AG04450 (cell line): Measurements from ENCODE around the gene TGIF1. TPM values are rescaled to one million over a fixed set of nuclear protein-coding genes. Genes with fewer than 3 reads are reported as not detected.
"Not testable (repeated sequence)": the region's sequence is repeated elsewhere in the genome, so short reads cannot be mapped to it uniquely, and the experiment has no call there.

Experiments used
- CTCF ChIA-PET: fragments of 300-600, 350-600 bp; formaldehyde crosslinking; extraction: SDS; loops from one replicate; lab custom pipeline; 2022; ENCODE audit warnings: antibody characterized with exemption, inconsistent platforms; lab: Charles Lee
- POLR2A ChIA-PET: fragments of 350-600 bp; formaldehyde crosslinking; extraction: SDS; loops from one replicate; lab custom pipeline; 2021; ENCODE audit warnings: antibody characterized with exemption, inconsistent platforms; lab: Yijun Ruan, JAX
- DNase-seq: peaks from one replicate; pipeline ENCODE4 v3.0.0-alpha.2; 2011; ENCODE audit warnings: low read depth, low spot score
- H3K27ac ChIP-seq: one replicate; pipeline ENCODE4 v1.5.1; 2012; ENCODE audit warnings: low read depth, low read length, control low read depth
- H3K27me3 ChIP-seq: one replicate; pipeline ENCODE4 v1.6.0; 2012; ENCODE audit warnings: low read length; ENCODE audit not compliant: control insufficient read depth, insufficient read depth
- H3K4me3 ChIP-seq: 2 replicates; pipeline ENCODE4 v1.5.1; 2011; ENCODE audit warnings: mild to moderate bottlenecking, low read depth, low read length, control low read depth
- H3K9me3 ChIP-seq: 2 replicates; pipeline ENCODE4 v1.5.1; 2012; ENCODE audit warnings: low read length; ENCODE audit not compliant: control insufficient read depth, insufficient read depth
- polyA plus RNA-seq: library from polyadenylated mRNA; depleted of rRNA; stranded (reverse); fragments of >200 nt; gene quantifications from 2 replicates; pipeline ENCODE4 v1.2.3, GENCODE V29; 2011
- TF ChIP-seq, protein P1 (sequence below): IDR thresholded peaks from 2 replicates; pipeline ENCODE4 v1.5.1; 2011; ENCODE audit warnings: low read depth, low read length, control low read depth, inconsistent platforms

TGIF1 gene
- polyA plus RNA-seq, 1 experiment = 60.6 TPM

DNA sequence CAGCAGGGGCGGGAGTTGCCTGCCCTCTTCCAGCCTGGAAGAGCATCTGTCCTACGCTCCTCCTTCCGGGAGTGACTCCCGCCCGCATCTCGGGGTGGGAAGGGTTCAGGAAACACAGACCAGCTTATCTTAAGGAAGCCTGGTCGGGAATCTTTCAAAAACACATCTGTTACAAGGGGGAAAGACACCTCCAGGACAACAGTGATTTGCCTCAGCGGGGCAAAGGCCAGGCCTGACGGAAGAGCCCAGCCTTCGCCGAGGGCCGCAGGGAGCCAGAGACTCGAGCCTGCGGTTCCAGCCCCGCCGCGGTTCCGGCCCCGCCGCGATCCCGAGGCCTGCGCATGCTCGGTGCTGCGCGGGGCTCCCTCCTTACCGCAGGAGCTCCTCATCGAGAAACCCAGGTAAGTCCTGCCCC, 38.1 kb upstream of the TGIF1 start:
- TF ChIP-seq, protein P1, sequence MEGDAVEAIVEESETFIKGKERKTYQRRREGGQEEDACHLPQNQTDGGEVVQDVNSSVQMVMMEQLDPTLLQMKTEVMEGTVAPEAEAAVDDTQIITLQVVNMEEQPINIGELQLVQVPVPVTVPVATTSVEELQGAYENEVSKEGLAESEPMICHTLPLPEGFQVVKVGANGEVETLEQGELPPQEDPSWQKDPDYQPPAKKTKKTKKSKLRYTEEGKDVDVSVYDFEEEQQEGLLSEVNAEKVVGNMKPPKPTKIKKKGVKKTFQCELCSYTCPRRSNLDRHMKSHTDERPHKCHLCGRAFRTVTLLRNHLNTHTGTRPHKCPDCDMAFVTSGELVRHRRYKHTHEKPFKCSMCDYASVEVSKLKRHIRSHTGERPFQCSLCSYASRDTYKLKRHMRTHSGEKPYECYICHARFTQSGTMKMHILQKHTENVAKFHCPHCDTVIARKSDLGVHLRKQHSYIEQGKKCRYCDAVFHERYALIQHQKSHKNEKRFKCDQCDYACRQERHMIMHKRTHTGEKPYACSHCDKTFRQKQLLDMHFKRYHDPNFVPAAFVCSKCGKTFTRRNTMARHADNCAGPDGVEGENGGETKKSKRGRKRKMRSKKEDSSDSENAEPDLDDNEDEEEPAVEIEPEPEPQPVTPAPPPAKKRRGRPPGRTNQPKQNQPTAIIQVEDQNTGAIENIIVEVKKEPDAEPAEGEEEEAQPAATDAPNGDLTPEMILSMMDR = no peak
- ChIA-PET CTCF (interaction anchor here (0.6 kb wide), 2 partner anchors 23 to 26 kb away, joined by 3 to 4 read pairs; no protein-coding TSS in a partner anchor), POLR2A (no interaction called here)
- H3K4me3 ChIP-seq = peak overlapping the region; percentile 37
- no peaks in the 10 kb centered on the region for H3K9me3 ChIP-seq
- H3K27ac ChIP-seq = no peak overlapping the region
- peaks cover 2% of the 10 kb centered on the region for H3K27me3 ChIP-seq
- DNase-seq = no peak

DNA sequence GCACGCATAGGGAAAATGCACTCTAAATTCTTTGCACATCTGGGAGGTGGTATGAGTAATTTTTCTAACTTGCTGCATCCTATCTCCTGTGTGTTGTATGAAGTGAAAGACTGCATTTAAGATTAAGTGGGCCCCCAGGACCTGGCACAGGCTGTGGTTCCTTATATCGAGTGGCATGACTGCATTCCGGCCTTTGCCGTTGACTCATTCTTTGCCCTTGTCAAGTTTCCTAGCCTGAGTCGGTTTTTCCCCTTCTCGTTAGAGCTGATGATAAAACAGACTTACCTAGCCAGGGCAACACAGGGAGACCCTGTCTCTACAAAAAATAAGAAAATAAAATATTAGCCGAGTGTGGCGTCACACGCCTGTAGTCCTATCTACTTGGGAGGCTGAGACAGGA, 37.4 kb upstream of the TGIF1 start:
- H3K27ac ChIP-seq, H3K9me3 ChIP-seq, POLR2A ChIA-PET, H3K4me3 ChIP-seq, CTCF ChIA-PET, DNase-seq, H3K27me3 ChIP-seq: not testable (repeated sequence)

DNA sequence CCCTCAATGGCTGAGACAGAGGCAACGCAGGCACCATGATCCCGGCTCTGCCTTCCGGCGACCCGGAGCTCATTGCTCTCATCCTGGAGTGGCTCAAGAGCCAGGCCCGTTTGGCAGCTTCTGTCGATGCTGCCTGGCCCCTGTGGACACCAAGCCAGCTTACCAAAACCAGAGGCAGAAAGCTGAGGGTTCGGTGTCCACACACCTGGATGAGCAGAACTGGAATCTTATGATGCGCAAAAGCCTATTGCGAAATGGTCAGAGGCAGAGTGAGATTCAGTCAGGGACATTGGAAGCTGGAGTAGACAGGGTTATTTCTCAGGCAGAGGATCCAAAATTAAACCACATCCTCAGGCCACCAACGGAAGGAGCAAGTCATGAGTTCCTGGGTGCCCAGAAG, 34.9 kb upstream of the TGIF1 start:
- Histone ChIP-seq H3K27me3 (peaks cover 2% of the 10 kb centered on the region), H3K9me3 (no peaks in the 10 kb centered on the region), H3K27ac (no peak overlapping the region), H3K4me3 (no peak overlapping the region)
- DNase-seq = no peak
- TF ChIP-seq, protein P1 = no peak
- ChIA-PET CTCF (no interaction called here), POLR2A (interaction anchor here (0.6 kb wide), 1 partner anchor 155 kb away, joined by 5 read pairs; no protein-coding TSS in a partner anchor)

DNA sequence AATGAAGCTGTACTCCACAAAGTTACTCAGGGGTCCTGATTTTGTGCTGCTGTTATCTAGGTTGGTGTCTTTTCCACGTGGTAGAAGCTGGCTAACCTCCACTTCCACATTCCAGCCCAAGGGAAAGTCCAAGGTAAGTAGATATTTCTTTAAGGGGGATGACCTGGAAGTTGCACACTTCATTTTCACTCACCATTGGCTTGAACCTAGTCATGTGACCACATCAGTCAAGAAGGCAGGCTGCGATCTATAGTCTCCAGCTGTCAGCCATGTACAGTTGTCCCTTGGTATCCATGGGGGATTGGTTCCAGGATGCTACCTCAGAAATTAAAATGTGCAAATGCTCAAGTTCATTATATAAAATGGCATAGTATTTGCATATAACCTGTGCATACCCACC, 31.9 kb upstream of the TGIF1 start:
- TF ChIP-seq, protein P1 = no peak
- Histone ChIP-seq H3K27me3 (peaks cover 2% of the 10 kb centered on the region), H3K27ac (no peak overlapping the region), H3K9me3 (no peaks in the 10 kb centered on the region), H3K4me3 (no peak overlapping the region)
- ChIA-PET POLR2A (no interaction called here), CTCF (no interaction called here)
- DNase-seq = no peak

DNA sequence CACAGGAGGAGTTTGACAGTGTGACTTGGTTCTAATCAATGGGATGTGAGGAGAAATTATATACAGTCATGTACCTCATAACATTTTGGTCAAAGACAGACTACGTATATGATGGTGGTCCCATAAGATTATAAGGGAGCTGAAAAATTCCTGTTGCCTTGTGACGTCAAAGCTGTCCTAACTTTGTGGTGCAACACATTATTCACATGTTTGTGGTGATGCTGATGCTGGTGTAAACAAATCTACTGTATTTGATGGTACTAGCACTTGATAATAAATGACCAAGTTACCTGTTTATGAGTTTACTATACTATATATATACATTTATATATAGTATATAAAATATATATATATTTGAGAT, 29.1 kb upstream of the TGIF1 start:
- TF ChIP-seq, protein P1 = no peak
- Histone ChIP-seq H3K27me3 (no peaks in the 10 kb centered on the region), H3K27ac (no peak overlapping the region), H3K4me3 (no peak overlapping the region), H3K9me3 (no peaks in the 10 kb centered on the region)
- no peak for DNase-seq
- ChIA-PET POLR2A (no interaction called here), CTCF (no interaction called here)

DNA sequence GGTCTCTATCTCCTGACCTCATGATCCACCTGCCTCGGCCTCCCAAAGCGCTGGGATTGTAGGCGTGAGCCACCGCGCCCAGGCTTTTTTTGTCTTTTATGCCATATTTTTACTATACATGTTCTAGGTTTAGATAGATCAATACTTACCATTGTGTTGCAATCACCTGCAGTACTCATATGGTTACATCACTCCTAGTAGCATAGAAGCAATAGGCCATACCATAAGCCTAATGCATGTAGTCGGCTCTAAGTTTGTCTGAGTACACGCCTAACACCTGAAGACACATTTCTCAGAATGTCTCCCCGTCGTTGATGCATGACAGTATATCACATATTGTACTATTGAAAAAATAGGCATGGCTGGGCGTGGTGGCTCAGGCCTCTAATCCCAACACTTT, 27.1 kb upstream of the TGIF1 start:
- Histone ChIP-seq H3K27me3 (no peaks in the 10 kb centered on the region), H3K27ac (no peak overlapping the region), H3K9me3 (no peaks in the 10 kb centered on the region), H3K4me3 (no peak overlapping the region)
- DNase-seq = no peak
- TF ChIP-seq, protein P1 = no peak
- ChIA-PET CTCF (no interaction called here), POLR2A (no interaction called here)
